KG1 (cell line): ENCODE results near the gene YRDC.

ENCODE experiments used
- DNase-seq: peaks from one replicate; lab custom pipeline; 2025; lab: John Stamatoyannopoulos, UW

YRDC gene, protein sequence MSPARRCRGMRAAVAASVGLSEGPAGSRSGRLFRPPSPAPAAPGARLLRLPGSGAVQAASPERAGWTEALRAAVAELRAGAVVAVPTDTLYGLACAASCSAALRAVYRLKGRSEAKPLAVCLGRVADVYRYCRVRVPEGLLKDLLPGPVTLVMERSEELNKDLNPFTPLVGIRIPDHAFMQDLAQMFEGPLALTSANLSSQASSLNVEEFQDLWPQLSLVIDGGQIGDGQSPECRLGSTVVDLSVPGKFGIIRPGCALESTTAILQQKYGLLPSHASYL

DNA sequence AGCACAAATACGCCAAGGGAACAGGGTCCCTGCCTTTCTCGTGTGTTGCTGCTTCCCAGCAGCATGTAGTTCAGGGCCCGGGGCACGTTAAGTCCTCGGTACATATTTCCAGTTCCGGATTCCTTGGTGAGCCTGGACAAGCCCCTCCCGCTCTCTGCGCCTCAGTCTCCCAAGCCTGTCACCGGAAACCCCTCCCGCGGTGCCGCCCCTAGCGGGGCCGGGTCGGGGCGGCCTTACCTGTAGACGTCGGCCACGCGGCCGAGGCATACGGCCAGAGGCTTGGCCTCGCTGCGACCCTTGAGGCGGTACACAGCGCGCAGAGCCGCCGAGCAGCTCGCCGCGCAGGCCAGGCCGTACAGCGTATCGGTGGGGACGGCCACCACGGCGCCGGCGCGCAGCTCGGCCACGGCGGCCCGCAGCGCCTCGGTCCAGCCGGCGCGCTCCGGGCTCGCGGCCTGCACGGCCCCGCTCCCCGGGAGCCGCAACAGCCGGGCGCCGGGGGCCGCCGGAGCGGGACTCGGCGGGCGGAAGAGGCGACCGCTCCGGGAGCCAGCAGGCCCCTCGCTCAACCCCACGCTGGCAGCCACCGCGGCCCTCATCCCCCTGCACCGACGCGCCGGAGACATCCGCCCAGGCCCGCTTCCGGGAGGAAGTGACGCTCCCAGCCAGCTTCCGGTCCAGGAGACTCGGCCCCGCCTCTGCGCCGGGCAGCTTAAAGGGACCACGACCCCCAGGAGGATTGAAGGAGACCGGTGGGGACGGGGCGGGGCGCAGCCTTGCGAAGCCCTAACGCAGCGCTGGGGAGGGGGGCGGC lies at the start of gene YRDC, which contains the start of gene C1orf122:
YRDC (minus strand) TSS at position 654 of the 814 bp plus-strand sequence; CDS start at position 626, 28 bp downstream.
C1orf122 (plus strand) TSS at position 236 of the 814 bp plus-strand sequence. CDS start 615 bp downstream, outside the sequence.
- DNase-seq: peak; percentile 84

DNA sequence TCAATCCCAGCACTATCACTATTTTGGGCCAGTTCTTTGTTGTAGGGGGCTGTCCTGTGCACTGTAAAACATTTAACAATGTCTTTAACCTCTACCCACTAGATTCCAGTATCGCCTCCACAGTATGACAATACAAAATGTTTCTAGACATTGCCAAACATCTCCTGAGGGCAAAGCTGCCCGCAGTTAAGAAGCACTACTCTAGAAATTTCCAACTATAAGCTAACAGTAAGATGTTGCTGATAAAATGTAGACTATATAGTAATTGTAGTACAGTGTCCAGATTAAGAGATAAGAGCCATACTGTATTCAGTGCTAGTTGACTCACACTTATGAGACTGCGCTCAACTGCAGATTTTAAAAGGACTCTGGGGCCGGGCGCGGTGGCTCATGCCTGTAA lies 46.4 kb upstream of the YRDC start:
- DNase-seq: no peak

DNA sequence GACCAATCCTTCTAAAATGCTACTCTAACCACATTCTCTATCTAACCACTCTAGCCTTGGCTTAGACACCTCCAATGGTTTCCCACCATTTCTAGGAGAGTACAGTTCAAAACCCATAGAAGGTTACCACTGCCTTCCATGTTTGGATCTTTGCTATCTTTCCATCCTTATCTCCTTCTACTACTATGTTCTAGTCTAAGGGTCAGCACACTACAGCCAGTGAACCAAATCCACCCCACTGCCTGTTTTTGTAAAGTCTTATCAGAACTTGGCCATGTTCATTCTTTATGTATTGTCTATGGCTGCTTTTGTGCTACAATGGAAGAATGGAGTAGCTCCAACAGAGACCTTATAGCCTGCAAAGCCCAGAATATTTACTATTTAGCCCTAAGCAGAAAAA lies 45.1 kb upstream of the YRDC start:
- no peak for DNase-seq

DNA sequence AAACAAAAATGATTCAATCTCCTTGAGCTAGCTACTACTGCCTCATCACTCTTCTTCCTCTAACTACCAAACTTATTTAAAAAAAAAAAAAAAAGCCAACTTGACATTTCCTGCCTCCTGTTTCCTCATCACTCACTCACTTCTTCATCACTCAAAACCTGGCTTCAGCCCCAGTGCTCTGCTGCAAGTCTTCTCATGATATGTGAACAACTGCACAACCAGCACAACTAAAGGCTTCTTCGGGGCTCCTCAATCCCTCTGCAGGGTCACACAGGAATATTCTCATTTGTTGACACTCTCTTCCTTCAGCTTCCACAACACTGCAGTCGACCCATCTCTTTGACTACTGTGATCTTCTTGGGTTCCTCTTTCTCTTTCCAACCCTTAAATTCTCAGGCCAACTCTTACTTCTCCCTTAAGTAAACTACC lies 43.8 kb upstream of the YRDC start:
- DNase-seq: peak; percentile 6

DNA sequence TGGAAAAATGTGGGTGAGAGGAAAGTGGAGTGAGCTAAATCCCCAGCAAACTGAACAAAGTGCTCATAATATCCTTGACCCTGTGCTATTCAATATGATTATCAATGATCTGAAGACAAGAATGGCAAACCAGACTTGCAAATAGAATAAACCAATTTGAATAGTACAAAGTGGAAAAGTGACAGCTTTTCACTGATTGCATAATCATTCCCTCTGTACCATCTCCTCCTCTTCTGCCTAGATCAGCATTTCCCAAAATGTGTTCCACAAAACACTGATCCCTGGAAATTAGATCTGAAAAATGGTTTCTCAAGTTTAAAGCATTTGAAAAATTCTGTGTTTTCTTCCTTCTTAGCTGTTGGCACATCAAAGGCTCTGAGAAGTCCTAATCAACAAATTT lies 43.3 kb upstream of the YRDC start:
- DNase-seq: no peak

GRCh38 chr1:37850352-37850955 lies 42.4 kb upstream of the YRDC start:
- no peak for DNase-seq

- no peak for DNase-seq
Observed at GRCh38 chr1:37849480-37849879, 41.5 kb upstream of the YRDC start.

GRCh38 chr1:37846647-37847339 lies 38.8 kb upstream of the YRDC start:
- no peak for DNase-seq

DNA sequence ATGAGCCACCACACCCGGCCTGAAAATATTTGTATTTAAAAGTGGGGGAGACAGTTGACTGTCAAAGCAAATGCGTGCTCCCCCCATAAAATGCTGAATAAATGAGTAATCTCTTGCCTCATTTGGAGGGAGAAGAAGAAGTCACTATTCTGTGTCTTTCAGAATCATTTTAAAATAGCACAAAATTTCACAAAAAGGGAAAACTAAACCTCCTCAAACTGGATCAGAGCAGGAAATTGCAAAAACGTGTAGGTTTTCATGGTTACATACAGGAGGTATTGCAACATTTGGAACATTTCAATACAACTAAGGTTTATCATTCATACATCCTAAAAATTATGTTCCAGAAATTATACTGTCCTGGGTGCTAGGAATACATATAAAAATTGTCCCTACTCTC lies 37.8 kb upstream of the YRDC start:
- peak; percentile 19 for DNase-seq

DNA sequence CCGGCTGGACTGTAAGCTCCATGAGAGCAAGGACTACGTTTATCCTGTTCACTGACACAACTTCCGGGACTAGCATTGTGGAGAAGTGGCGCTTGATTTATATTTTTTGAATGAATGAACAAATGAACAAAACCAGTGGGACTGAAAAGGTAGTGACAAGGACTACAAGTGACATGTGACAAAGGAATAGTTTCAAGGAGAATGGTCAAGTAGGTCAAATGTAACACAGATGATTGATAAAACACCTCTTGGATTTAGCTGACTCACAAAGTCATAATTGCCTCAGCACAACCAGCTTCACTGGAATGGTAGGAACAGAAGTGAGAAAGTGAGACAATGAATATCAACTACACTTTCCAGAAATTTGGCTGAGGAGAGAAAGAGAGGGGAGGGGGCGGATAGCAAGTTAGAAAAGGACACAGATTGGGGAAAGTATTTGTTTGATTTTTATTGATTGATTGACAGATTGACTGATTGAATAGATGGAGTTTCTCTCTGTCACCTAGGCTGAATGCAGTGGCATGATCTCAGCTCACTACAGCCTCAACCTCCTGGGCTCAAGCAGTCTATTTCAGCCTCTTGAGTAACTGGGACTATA lies 37.1 kb upstream of the YRDC start:
- no peak for DNase-seq

GRCh38 chr1:37844536-37844935 lies 36.5 kb upstream of the YRDC start:
- no peak for DNase-seq

GRCh38 chr1:37841652-37842051 lies 33.6 kb upstream of the YRDC start:
- no peak for DNase-seq

- DNase-seq: no peak
Observed at GRCh38 chr1:37840711-37841110, 32.7 kb upstream of the YRDC start.

DNA sequence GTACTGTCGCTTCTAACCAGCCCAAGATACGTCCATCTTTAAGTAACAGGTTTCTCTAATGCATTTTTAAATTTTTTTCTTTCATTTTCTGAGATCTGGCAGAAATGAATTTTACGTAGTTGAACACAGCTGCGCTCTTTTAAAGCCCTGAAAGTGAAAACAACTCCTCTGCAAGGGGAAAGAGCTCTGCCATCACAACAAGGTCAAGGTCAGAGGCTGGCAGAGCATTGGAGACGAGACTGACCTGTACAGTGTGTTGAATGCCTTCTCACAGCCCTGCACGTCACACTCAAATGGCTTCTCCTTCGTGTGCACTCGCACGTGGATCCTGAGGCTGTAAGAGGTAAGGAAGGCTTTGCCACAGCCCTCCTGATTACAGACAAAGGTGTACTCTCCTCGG lies 31.7 kb upstream of the YRDC start:
- no peak for DNase-seq

- no peak for DNase-seq
Observed at GRCh38 chr1:37836788-37837187, 28.8 kb upstream of the YRDC start.

DNA sequence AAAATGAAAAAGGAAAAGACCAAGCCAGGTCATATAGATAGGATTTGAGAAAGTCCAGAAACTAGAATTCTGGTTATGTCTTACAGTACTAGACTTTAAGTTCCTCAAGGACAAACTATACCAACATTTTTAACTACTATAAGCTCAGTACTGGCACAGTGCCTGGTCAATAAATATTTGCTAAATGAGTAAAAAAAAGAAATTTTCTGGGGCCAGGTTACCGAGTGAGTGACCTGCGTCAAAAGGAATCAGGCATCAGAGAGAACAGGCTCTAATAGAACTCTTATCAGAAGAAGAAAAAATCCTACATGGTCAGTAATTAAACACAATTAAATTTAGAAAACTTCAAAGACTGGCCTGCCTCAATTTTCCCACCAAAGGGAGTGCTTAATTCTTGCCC lies 23.8 kb upstream of the YRDC start:
- DNase-seq: no peak

DNA sequence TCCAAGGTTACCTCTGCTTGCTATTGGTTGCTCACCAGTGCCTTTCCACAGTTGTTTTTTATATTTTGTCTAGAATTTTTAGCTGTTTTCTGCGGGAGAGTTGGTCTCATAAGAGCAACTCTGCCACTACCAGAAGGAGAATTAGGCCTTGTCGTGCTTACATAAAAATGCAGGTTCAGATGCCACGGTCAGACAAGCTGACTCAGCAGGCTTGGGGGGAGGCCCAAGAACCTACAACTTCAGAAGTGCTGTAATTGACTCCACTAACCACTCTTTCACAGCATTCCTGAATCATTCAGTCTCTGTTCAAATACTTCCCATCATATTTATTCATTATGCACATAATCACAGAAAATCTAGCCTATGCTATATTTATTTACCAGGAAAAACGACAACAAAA lies 23.1 kb upstream of the YRDC start:
- DNase-seq: no peak

DNA sequence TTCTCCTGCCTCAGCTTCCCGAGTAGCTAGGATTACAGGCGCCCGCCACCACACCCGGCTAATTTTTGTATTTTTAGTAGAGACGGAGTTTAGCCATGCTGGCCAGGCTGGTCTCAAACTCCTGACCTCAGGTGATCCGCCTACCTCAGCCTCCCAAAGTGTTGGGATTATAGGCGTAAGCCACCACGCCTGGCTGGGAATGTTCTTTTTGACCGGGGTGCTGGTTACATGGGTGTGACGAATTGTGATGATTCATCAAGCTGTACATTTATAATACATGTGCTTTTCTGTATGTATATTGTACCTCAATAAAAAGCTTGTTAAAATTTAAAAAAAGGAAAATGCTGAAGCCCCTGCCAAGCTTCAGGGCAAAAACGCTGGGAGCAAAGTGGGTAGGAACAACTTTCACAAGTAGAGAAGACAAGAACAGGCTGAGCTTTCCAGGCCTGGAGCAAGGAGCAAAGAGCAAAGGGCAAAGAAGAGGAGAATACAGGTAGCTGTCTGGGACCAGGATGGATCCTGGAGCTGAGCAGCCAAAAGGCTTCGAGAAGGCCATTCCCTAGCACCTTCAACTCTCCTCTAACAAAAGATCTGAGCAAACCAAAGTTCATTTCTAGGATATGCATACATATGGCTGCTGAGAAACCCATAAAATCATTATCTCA lies 20.5 kb upstream of the YRDC start:
- no peak for DNase-seq

- DNase-seq: no peak
Observed at GRCh38 chr1:37825506-37825905, 17.5 kb upstream of the YRDC start.

- DNase-seq: no peak
Observed at GRCh38 chr1:37824001-37824400, 16.0 kb upstream of the YRDC start.
